DOHH2 (cell line): ENCODE results near the gene TMEM151B.
A peak's percentile ranks its signal among the peaks of the same experiment; 100 is the strongest.

ENCODE experiments used
- H3F3A ChIP-seq: fragments of 200-600 bp; sonication (generic), shearing (Covaris generic); 2 replicates; pipeline ENCODE4 v1.6.0; 2016; ENCODE audit warnings: antibody characterized with exemption, mild to moderate bottlenecking; ENCODE audit not compliant: control insufficient read depth, insufficient read depth
- H3K27ac ChIP-seq: fragments of 200-600 bp; sonication (generic); 2 replicates; pipeline ENCODE4 v1.5.1; 2014; ENCODE audit warnings: low read depth, mild to moderate bottlenecking, low read length, moderate library complexity
- H3K27me3 ChIP-seq: fragments of 200-600 bp; sonication (generic); 2 replicates; pipeline ENCODE4 v1.6.1; 2014; ENCODE audit warnings: mild to moderate bottlenecking, low read length, mixed read lengths; ENCODE audit not compliant: control insufficient read depth
- H3K36me3 ChIP-seq: fragments of 200-600 bp; sonication (generic); 2 replicates; pipeline ENCODE4 v1.6.1; 2014; ENCODE audit warnings: mild to moderate bottlenecking, low read length, moderate library complexity, mixed read lengths; ENCODE audit not compliant: control insufficient read depth
- H3K4me1 ChIP-seq: fragments of 200-600 bp; sonication (generic); 2 replicates; pipeline ENCODE4 v1.6.1; 2014; ENCODE audit warnings: mild to moderate bottlenecking, low read length, mixed read lengths; ENCODE audit not compliant: control insufficient read depth
- H3K4me2 ChIP-seq: fragments of 200-600 bp; sonication (generic); 2 replicates; pipeline ENCODE4 v1.6.0; 2014; ENCODE audit warnings: mild to moderate bottlenecking, low read length, moderate library complexity
- H3K4me3 ChIP-seq: fragments of 200-600 bp; sonication (generic); 2 replicates; pipeline ENCODE4 v1.5.1; 2014; ENCODE audit warnings: mild to moderate bottlenecking, low read length, mixed read lengths
- H3K79me2 ChIP-seq: fragments of 200-600 bp; sonication (generic); 2 replicates; pipeline ENCODE4 v1.6.1; 2014; ENCODE audit warnings: mild to moderate bottlenecking, low read length, mixed read lengths; ENCODE audit not compliant: control insufficient read depth
- H3K9me2 ChIP-seq: fragments of 200-600 bp; sonication (generic); replicated peaks from 2 replicates; pipeline ENCODE4 v1.6.1; 2014; ENCODE audit warnings: mild to moderate bottlenecking, low read length, mixed read lengths; ENCODE audit not compliant: control insufficient read depth
- H3K9me3 ChIP-seq: fragments of 200-600 bp; sonication (generic); 2 replicates; pipeline ENCODE4 v1.6.1; 2014; ENCODE audit warnings: antibody characterized with exemption, low read length, mixed read lengths; ENCODE audit not compliant: control insufficient read depth, insufficient read depth
- H4K20me1 ChIP-seq: fragments of 200-600 bp; sonication (generic); 2 replicates; pipeline ENCODE4 v1.6.0; 2014; ENCODE audit warnings: low read depth, mild to moderate bottlenecking, antibody characterized with exemption, low read length, moderate library complexity; ENCODE audit not compliant: control insufficient read depth, insufficient read depth
- CTCF ChIP-seq: fragments of 200-600 bp; sonication (generic); IDR thresholded peaks from one replicate; pipeline ENCODE4 v1.5.1; 2014; ENCODE audit warnings: antibody characterized with exemption, mild to moderate bottlenecking, low read depth, low read length; ENCODE audit not compliant: poor library complexity, severe bottlenecking
- EZH2phosphoT487 ChIP-seq: fragments of 200-600 bp; sonication (generic); IDR thresholded peaks from 2 replicates; pipeline ENCODE4 v1.6.1; 2017; ENCODE audit warnings: borderline replicate concordance, mild to moderate bottlenecking, antibody characterized with exemption, low read length, moderate library complexity, mixed read lengths

TMEM151B gene

DNA sequence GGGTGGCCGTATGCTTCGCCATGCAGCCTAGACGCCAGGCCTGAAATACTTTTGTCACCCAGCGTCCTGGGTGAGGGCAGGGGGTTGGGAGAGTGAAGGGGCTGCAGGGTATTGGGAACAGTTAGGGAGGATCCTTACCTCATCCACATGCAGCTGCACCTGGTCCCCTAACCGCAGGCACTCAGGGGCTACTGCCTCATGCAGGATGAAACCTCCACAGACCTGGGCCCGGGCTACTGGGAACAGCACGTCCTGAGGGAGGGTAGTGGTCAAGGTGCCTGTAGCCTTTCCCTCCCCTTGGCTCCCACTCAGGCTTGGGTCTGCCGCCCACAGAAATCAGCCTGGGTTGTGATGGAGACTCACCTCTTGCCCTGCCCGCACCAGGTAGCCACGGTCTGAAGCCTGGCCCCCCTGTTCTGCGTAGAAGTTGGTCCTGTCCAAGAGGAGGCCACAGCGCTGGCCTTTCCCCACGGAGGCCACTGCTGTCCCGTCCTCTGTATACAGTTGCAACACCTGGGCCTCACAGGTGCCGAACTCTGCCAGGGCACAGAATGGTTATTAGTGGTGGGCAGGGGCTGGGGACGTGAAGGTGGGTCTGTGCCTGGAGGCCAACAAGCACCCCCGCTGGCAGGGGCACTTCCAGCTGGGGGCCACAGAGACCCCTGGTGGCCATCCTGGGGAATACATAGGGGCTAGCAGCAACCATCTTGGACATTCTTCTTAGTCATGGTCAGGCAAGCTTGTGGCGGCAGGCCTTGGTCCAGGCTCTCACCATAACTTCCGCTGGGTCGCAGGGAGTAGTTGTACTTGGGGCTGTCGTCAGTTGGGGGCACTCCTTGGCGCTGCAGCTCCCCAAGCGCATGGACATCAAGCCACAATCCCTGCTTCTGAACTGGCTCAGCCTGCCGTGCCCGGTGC lies 34.3 kb downstream of the TMEM151B start:
- no peaks in the 10 kb centered on the region for H3K9me3 ChIP-seq
- H3K4me2 ChIP-seq = no peak overlapping the region
- no peaks in the 10 kb centered on the region for H3K27me3 ChIP-seq
- H3K36me3 ChIP-seq = peaks cover 69% of the 10 kb centered on the region
- no peaks in the 10 kb centered on the region for H3K4me1 ChIP-seq
- TF ChIP-seq EZH2phosphoT487 = no peak
- TF ChIP-seq CTCF = peak; percentile 87
- no peaks in the 10 kb centered on the region for H4K20me1 ChIP-seq
- no peaks in the 10 kb centered on the region for H3K79me2 ChIP-seq
- no peak overlapping the region for H3K27ac ChIP-seq
- H3K9me2 ChIP-seq = no peaks in the 10 kb centered on the region
- H3K4me3 ChIP-seq = no peak overlapping the region
- H3F3A ChIP-seq = no peaks in the 10 kb centered on the region

DNA sequence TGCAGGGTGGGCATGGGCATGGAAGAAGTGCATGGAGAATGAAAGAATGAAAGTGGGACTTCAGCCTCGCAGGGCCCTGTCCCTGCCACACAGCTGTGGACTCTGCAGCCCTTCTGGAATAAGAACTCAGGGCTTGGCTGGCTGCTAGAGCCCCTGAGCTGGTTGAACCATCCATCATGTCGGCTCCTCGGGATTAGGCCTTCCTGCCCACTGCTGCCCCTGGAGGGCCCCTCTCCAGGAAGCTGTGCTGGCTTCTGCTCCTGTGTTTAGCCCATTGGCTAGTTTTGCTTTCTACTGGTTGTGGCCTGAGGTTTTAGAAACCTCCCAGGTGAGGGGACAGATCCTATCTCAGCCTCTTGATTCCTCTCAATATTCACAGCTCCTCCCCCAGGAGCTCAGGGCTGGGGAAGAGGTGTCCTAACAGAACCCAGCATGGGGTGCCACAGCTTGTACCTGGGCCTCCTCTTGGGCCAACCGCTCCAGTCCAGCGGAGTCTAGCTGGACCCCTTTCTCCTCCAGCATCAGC lies 35.0 kb downstream of the TMEM151B start:
- Histone ChIP-seq H3K9me3 (no peaks in the 10 kb centered on the region), H3K9me2 (no peaks in the 10 kb centered on the region), H3K27me3 (no peaks in the 10 kb centered on the region), H3K4me1 (no peaks in the 10 kb centered on the region), H3F3A (no peaks in the 10 kb centered on the region), H3K36me3 (peaks cover 76% of the 10 kb centered on the region), H3K79me2 (no peaks in the 10 kb centered on the region), H3K4me3 (no peak overlapping the region), H3K27ac (no peak overlapping the region), H4K20me1 (no peaks in the 10 kb centered on the region), H3K4me2 (no peak overlapping the region)
- TF ChIP-seq CTCF = no peak
- no peak for TF ChIP-seq EZH2phosphoT487

GRCh38 chr6:44306710-44307109 lies 36.5 kb downstream of the TMEM151B start:
- Histone ChIP-seq H3K36me3 (peaks cover 83% of the 10 kb centered on the region), H3K27me3 (no peaks in the 10 kb centered on the region), H3K9me3 (no peaks in the 10 kb centered on the region), H3K79me2 (peaks cover 5% of the 10 kb centered on the region), H3K9me2 (no peaks in the 10 kb centered on the region), H4K20me1 (no peaks in the 10 kb centered on the region), H3K4me1 (peaks cover under 1% of the 10 kb centered on the region), H3F3A (no peaks in the 10 kb centered on the region), H3K27ac (no peak overlapping the region), H3K4me3 (no peak overlapping the region), H3K4me2 (no peak overlapping the region)
- TF ChIP-seq CTCF (no peak), EZH2phosphoT487 (no peak)
